Osteocyte (in vitro differentiated cells): ENCODE measurements around the gene SPATA19. TPM values are rescaled to one million over a fixed set of nuclear protein-coding genes. Genes with fewer than 3 reads are reported as not detected.
A peak's percentile ranks its signal among the peaks of the same experiment; 100 is the strongest.
"Not testable (repeated sequence)": the region's sequence is repeated elsewhere in the genome, so short reads cannot be mapped to it uniquely, and the experiment has no call there.

Source experiments
- DNase-seq: peaks from one replicate; pipeline ENCODE4 v3.0.0; 2021; ENCODE audit warnings: mixed read lengths; ENCODE audit not compliant: unreplicated experiment; ENCODE audit errors: extremely low spot score
- H3K27ac Mint-ChIP-seq: one replicate; pipeline ENCODE4 v1.8.0; 2021; ENCODE audit warnings: mild to moderate bottlenecking, mixed read lengths; ENCODE audit not compliant: unreplicated experiment
- H3K27me3 Mint-ChIP-seq: one replicate; pipeline ENCODE4 v1.8.0; 2021; ENCODE audit warnings: mixed read lengths; ENCODE audit not compliant: unreplicated experiment
- H3K36me3 Mint-ChIP-seq: one replicate; pipeline ENCODE4 v1.8.0; 2021; ENCODE audit warnings: mixed read lengths; ENCODE audit not compliant: unreplicated experiment
- H3K4me1 Mint-ChIP-seq: one replicate; pipeline ENCODE4 v1.8.0; 2021; ENCODE audit warnings: mixed read lengths; ENCODE audit not compliant: unreplicated experiment
- H3K4me3 Mint-ChIP-seq: one replicate; pipeline ENCODE4 v1.8.0; 2021; ENCODE audit warnings: mild to moderate bottlenecking, moderate library complexity, mixed read lengths; ENCODE audit not compliant: unreplicated experiment
- H3K9me3 Mint-ChIP-seq: one replicate; pipeline ENCODE4 v1.8.0; 2021; ENCODE audit warnings: mixed read lengths; ENCODE audit not compliant: unreplicated experiment
- CTCF ChIP-seq: fragments of 200-600 bp; sonication (generic); IDR thresholded peaks from 2 replicates; pipeline ENCODE4 v1.5.0; 2021; ENCODE audit warnings: antibody characterized with exemption, mild to moderate bottlenecking, moderate library complexity
- total RNA-seq: library from RNA; stranded (reverse); gene quantifications from 2 replicates; pipeline ENCODE4 v1.2.1, GENCODE V29; 2021

SPATA19 gene
- total RNA-seq, 1 donor from 2014 or later = not detected

- H3K4me3 Mint-ChIP-seq = no peak overlapping the region
- H3K27ac Mint-ChIP-seq = no peak overlapping the region
- H3K36me3 Mint-ChIP-seq = no peaks in the 10 kb centered on the region
- TF ChIP-seq CTCF = no peak
- H3K9me3 Mint-ChIP-seq = no peaks in the 10 kb centered on the region
- no peaks in the 10 kb centered on the region for H3K4me1 Mint-ChIP-seq
- no peak for DNase-seq
- no peaks in the 10 kb centered on the region for H3K27me3 Mint-ChIP-seq
These were observed 22.1 kb upstream of the SPATA19 start for GRCh38 chr11:133867456-133867855.

GRCh38 chr11:133865466-133865865, 20.2 kb upstream of the SPATA19 start:
- Mint-ChIP-seq H3K27me3 (peaks cover 3% of the 10 kb centered on the region), H3K4me3 (no peak overlapping the region), H3K4me1 (no peaks in the 10 kb centered on the region), H3K9me3 (no peaks in the 10 kb centered on the region), H3K36me3 (no peaks in the 10 kb centered on the region), H3K27ac (no peak overlapping the region)
- no peak for TF ChIP-seq CTCF
- DNase-seq = no peak

DNA sequence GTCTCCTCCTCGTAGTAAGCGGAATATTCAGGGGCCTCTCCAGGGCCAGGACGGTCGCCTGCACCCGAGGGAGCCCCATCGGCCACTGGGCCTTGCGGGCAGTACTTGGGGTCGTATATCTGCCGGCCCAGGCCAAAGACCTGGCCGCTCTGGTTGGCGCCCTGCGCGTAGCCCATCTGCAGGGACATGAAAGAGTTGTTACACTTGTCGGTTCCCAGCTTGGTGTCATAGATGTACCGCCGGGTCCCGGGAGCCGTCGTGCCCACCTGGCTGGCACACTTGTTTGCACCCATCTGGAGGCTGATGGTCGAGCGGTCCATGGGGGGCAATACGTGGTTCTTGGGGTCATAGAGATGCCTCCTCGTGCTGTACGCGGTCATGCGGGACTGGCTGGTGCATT, 19.4 kb upstream of the SPATA19 start:
- H3K36me3 Mint-ChIP-seq = no peaks in the 10 kb centered on the region
- H3K27me3 Mint-ChIP-seq = peaks cover 4% of the 10 kb centered on the region
- no peak for DNase-seq
- H3K9me3 Mint-ChIP-seq = no peaks in the 10 kb centered on the region
- TF ChIP-seq CTCF = no peak
- H3K4me3 Mint-ChIP-seq = no peak overlapping the region
- no peaks in the 10 kb centered on the region for H3K4me1 Mint-ChIP-seq
- no peak overlapping the region for H3K27ac Mint-ChIP-seq

GRCh38 chr11:133860151-133860550, 14.8 kb upstream of the SPATA19 start:
- no peak overlapping the region for H3K27ac Mint-ChIP-seq
- no peak overlapping the region for H3K4me3 Mint-ChIP-seq
- H3K36me3 Mint-ChIP-seq = no peaks in the 10 kb centered on the region
- H3K4me1 Mint-ChIP-seq = no peaks in the 10 kb centered on the region
- H3K9me3 Mint-ChIP-seq = no peaks in the 10 kb centered on the region
- peaks cover 9% of the 10 kb centered on the region for H3K27me3 Mint-ChIP-seq
- no peak for TF ChIP-seq CTCF
- no peak for DNase-seq

DNA sequence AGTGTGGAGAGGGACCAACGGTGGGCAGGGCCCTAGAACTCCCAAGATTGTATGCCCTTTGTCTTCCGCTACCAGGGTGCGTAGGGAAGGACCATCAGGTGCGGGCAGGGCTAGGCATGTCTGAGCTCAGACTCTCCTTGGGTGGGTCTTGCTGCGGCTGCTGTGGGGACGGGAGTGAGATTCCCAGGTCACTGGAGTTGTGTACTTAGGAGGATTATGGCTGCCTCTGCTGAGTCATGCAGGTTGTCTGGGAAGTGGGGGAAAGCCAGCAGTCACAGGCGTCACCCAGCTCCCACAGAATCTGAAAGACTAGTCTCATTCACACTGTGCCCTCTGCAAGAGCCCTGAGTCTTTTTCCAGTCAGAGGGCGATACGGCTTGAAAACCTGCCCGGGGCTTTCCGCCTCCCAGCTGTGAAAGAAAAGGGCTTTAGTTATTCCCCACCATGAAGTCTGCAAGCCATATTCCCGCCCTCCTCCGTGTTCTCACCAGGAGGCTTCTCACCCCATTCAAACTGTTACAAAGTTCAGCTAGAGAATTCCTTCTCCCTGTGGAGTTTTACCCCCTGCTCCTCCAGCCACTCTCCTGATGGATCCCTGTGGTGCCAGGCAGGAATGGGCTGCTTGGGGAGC, 9.1 kb upstream of the SPATA19 start:
- not testable (repeated sequence) for H3K27me3 Mint-ChIP-seq, H3K4me1 Mint-ChIP-seq, H3K36me3 Mint-ChIP-seq, H3K4me3 Mint-ChIP-seq, DNase-seq, H3K9me3 Mint-ChIP-seq, H3K27ac Mint-ChIP-seq

- peak; percentile 76 for DNase-seq
- Mint-ChIP-seq H3K9me3 (peaks cover 2% of the 10 kb centered on the region), H3K4me3 (no peak overlapping the region), H3K36me3 (no peaks in the 10 kb centered on the region), H3K4me1 (no peaks in the 10 kb centered on the region), H3K27ac (no peak overlapping the region), H3K27me3 (no peaks in the 10 kb centered on the region)
- TF ChIP-seq CTCF = no peak
These were observed 1.1 kb downstream of the SPATA19 start for GRCh38 chr11:133844217-133844616.
